ENCODE results near the gene PCSK4.

- TF ChIP-seq CTCF (IDR thresholded peaks at IDR 0.05) (no peak), POLR2A (IDR thresholded peaks at IDR 0.05) (no peak), POLR2AphosphoS5 (IDR thresholded peaks at IDR 0.05; ENCODE audit: insufficient read depth in 1 of 2, low read depth in 1 of 2) (no peak)
Measured at GRCh38 chr19:1459479-1459878, 30.7 kb downstream of the PCSK4 start.

All from vagina (tissue), 2 donors.